Astrocyte of the spinal cord (primary cell): ENCODE measurements around the gene SP8.

Experiments
- DNase-seq: peaks from one replicate; pipeline ENCODE4 v3.0.0; 2011; ENCODE audit warnings: low read depth, low spot score
- H3K4me3 ChIP-seq: 2 replicates; pipeline ENCODE4 v1.5.1; 2011; ENCODE audit warnings: low read depth, mild to moderate bottlenecking, low read length, moderate library complexity
- in situ Hi-C: cut with HindIII; loops from 2 replicates; pipeline ENCODE4 v1.10.0; 2017; ENCODE audit warnings: low sequenced_read_pairs
- TF ChIP-seq, protein P1 (sequence below): IDR thresholded peaks from 2 replicates; pipeline ENCODE4 v1.5.1; 2012; ENCODE audit warnings: low read depth, mild to moderate bottlenecking, low read length, inconsistent platforms

The SP8 gene

DNA sequence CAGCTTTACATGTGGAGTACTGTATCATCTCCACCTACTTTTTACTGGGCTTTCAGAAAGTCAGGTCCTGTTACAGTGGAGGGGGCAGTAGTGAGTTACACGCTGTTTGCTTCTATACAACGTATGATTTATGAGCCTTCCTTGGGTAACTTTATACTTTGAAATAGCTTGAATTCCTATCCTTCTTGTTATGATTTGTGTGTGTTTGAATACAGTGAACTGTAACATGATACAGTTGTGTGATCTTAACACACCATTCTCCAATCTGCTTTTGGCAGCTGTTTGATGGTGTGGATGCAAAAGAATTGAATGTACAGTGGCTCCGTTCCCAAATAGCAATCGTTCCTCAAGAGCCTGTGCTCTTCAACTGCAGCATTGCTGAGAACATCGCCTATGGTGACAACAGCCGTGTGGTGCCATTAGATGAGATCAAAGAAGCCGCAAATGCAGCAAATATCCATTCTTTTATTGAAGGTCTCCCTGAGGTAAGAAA is 41.7 kb downstream of the SP8 start:
- TF ChIP-seq, protein P1, sequence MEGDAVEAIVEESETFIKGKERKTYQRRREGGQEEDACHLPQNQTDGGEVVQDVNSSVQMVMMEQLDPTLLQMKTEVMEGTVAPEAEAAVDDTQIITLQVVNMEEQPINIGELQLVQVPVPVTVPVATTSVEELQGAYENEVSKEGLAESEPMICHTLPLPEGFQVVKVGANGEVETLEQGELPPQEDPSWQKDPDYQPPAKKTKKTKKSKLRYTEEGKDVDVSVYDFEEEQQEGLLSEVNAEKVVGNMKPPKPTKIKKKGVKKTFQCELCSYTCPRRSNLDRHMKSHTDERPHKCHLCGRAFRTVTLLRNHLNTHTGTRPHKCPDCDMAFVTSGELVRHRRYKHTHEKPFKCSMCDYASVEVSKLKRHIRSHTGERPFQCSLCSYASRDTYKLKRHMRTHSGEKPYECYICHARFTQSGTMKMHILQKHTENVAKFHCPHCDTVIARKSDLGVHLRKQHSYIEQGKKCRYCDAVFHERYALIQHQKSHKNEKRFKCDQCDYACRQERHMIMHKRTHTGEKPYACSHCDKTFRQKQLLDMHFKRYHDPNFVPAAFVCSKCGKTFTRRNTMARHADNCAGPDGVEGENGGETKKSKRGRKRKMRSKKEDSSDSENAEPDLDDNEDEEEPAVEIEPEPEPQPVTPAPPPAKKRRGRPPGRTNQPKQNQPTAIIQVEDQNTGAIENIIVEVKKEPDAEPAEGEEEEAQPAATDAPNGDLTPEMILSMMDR = no peak
- no peak overlapping the region for H3K4me3 ChIP-seq
- in situ Hi-C loops = no loop called here
- peak; percentile 4 for DNase-seq

DNA sequence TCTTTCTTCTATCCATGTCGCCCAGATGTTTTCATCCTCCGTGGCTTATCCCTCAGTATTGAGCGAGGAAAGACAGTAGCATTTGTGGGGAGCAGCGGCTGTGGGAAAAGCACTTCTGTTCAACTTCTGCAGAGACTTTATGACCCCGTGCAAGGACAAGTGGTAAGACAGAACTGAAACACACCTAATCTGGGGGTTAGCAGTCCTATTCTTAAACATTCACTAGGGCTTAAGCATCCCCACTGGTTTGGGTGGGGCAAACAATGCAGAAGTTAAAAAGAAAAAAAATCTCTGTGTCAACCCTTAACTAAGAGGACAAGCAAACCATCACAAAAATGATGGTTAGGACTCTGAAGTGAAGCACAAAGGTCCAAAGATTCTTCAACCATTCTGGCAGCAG is 43.8 kb downstream of the SP8 start:
- no peak for DNase-seq
- no peak overlapping the region for H3K4me3 ChIP-seq
- TF ChIP-seq, protein P1 = no peak
- in situ Hi-C loops = no loop called here

DNA sequence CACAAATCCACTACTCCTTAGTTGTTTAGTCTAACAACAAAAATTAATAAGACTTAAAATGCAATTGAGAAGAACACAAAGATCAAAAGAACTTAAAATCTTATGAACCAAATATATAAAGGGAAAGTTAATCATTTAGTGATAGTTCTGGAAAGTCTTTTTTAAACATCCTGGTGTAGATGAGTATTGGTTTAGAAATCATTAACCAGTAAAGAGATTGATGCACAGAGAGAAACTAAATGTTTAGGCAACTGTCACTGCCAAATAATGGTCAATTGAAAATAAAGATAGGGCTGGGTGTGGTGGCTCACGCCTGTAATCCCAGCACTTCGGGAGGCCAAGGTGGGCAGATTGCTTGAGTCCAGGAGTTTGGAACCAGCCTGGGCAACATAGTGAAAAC is 44.9 kb downstream of the SP8 start:
- H3K4me3 ChIP-seq = no peak overlapping the region
- in situ Hi-C loops = no loop called here
- TF ChIP-seq, protein P1 = no peak
- DNase-seq = no peak

DNA sequence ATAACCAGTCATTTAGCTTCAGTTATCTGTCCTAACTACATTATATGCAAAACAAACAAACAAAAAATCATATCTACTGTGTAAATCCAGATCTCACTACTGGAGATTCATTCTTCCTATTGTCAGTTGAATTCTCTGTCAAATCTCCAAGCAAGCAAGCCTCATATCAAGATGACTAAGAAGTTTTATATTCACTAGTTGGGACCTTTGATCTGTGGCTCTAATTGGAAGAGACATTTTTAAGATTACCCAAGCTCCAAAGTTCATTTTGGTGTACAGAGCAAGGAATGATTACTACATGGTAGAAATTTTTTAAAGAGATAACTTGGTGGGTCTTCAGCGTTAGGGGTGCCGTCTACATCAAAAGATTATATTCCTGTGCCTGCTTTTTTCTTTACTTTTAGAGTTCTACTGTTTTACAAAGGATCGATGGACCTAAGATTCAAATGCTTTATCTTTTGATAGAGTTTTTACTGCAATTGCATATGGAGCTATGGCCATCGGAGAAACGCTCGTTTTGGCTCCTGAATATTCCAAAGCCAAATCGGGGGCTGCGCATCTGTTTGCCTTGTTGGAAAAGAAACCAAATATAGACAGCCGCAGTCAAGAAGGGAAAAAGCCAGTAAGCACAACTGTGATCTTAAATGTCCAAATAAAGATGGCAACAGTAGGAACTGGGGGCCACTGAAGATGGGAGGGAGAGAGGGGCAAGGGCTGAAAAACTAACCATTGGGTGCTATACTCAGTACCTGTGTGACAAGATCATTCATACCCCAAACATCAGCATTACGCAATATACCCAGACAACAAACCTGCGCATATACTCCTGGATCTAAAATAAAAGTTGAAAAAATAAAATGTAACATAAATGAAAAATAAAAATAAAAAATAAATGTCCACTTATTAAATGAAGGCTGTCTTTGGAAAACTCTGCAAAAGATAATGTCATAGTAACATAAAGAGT is 47.9 kb downstream of the SP8 start:
- no peak for DNase-seq
- TF ChIP-seq, protein P1 = no peak
- H3K4me3 ChIP-seq = no peak overlapping the region
- in situ Hi-C loops = no loop called here

DNA sequence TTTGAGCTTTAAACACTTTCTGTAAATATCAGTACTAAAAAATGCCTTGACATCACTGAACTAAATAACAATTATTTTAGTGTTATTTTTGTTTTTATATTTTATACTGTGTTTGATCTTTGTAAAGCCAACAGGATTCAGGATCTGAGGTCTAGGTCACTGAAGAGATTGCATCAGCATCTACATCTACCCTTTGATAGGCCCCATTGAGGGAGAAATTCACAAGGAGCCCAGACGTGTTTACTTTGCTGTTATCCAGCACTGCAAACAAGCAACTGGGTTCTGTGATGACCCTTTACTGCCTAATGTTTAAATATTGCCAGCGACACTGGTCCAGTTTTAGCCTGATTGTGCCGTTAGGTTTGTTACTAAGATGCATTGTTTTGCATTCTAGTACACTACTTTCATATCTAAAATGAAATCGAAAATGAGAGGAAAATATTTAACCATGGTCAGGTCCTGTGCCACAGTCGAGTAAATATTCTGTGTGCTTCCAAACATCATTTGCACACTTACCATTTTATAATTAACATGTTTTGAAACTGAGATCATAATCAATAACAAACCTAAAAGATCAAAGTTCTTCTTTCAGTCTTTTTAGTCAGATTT is 48.7 kb downstream of the SP8 start:
- TF ChIP-seq, protein P1 = no peak
- H3K4me3 ChIP-seq = no peak overlapping the region
- DNase-seq = no peak
- in situ Hi-C loops = no loop called here

DNA sequence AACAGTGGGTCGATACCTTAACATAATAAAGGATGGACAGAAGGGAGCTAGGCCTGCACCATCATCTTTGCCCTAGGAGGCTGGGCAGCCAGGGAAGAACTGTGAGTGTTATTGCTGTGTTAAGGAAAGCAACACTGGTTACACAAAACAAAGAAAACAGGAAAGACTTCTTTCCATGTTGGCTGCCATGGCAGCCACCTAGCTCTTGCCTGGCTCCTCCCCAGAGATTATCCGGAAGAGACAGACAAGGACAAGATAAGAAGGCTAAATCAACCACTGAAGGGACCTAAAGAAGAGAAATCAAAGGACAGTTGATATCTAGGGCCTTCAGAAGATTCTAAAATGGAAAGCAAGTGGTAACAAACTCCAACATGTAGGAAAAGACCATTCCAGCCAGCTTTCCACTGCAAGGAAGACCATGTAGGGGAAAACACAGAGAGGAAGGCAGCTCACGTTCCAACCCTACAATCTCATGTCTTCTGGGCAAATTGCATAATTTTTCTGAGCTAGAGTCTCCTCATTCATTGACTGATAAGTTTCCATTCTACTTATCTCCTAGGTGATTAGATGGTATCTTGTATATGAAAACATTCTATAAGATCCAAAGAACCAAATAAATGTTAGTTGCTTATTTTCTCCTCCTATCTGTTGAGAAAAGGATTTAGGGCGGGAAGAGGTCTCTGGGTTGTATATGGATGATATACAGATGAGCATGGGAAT is 51.2 kb downstream of the SP8 start:
- no peak overlapping the region for H3K4me3 ChIP-seq
- TF ChIP-seq, protein P1 = no peak
- in situ Hi-C loops = no loop called here
- DNase-seq = no peak
